Cardiac muscle cell (in vitro differentiated cells and primary cell): ENCODE results near the gene TTN. TPM values are rescaled to one million over a fixed set of nuclear protein-coding genes. Genes with fewer than 3 reads are reported as not detected.

Experiments
- DNase-seq, 2 donors: peaks; one replicate each; pipeline versions ENCODE4 v3.0.0 to v3.0.0-alpha.2; 2010 to 2017; ENCODE audit warnings: low read depth in 1 of 2, low spot score in 1 of 2
- H3K27ac ChIP-seq: fragments of 200-600 bp; sonication (generic); 2 replicates; pipeline ENCODE4 v1.5.1; 2016
- H3K27me3 ChIP-seq: fragments of 200-600 bp; sonication (generic); 2 replicates; pipeline ENCODE4 v1.6.0; 2016; ENCODE audit warnings: control low read depth
- H3K36me3 ChIP-seq: fragments of 200-600 bp; sonication (generic); 2 replicates; pipeline ENCODE4 v1.5.1; 2016; ENCODE audit warnings: control low read depth
- H3K4me1 ChIP-seq: fragments of 200-600 bp; sonication (generic); 2 replicates; pipeline ENCODE4 v1.8.1; 2017; ENCODE audit warnings: low read depth, mild to moderate bottlenecking, mixed run types
- H3K4me3 ChIP-seq: fragments of 200-600 bp; sonication (generic); 2 replicates; pipeline ENCODE4 v1.5.1; 2016; ENCODE audit warnings: mild to moderate bottlenecking
- H3K9me3 ChIP-seq: fragments of 200-600 bp; sonication (generic); 2 replicates; pipeline ENCODE4 v1.5.1; 2017; ENCODE audit warnings: low read depth, mild to moderate bottlenecking, control low read depth
- polyA plus RNA-seq: library from polyadenylated mRNA; unstranded; fragments of >200 nt; fragmentation: Nextera tagmentation; extraction: Ambion mirVana; gene quantifications from 2 replicates; pipeline ENCODE4 v1.2.1, GENCODE V29; 2016
- total RNA-seq: library from RNA; depleted of rRNA; stranded (reverse); fragments of >200 nt; gene quantifications from 2 replicates; pipeline ENCODE4 v1.2.3, GENCODE V29; 2016
- TF ChIP-seq, protein P1 (sequence below): IDR thresholded peaks from 2 replicates; pipeline ENCODE4 v1.5.1; 2012; ENCODE audit warnings: low read depth, mild to moderate bottlenecking, low read length

TTN gene
- total and polyA plus RNA-seq, 2 experiments from 2014 or later, result 1,208 to 1,214 TPM

DNA sequence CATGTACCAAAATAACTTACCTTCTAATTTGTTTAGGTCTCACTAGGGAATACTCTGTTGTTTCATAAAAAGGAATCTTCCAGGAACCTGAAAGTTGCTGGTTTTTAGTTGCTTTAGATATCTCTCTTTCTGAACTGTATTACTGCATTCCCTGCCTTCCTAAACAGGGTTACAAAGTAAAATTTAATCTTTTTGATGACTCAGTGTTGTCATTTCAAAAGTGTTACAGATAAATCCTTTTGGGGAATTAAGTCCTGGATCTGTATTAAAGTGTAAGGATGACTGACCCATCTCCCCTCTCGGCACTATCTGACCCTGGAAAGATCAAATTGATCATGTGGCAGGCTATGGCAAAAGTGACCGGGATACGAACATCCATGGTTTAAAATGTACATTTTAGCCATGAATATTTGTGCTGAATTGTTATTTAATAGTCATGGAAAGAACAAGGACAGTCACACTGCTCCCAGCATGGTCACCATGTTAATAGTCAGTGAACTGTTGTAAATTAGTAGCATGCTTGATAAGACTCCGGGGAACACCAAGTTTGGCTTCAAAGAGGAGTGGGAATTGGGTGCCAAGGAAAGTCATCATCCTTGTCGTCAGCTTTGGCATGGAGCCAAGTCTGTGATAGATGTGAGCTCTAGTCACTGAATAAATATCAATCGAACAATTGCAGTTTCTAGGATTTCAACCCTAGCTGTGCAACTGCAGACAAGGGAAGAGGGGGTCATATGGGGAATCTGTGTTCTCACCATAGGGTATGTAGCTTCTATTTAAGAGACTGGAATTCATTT, 322.8 kb downstream of the TTN start:
- Histone ChIP-seq H3K27ac (no peak overlapping the region), H3K36me3 (no peaks in the 10 kb centered on the region), H3K4me1 (peaks cover 6% of the 10 kb centered on the region), H3K9me3 (no peaks in the 10 kb centered on the region), H3K4me3 (no peak overlapping the region), H3K27me3 (no peaks in the 10 kb centered on the region)
- DNase-seq, result peak in 1 of 2 donors; percentile 27
- TF ChIP-seq, protein P1, sequence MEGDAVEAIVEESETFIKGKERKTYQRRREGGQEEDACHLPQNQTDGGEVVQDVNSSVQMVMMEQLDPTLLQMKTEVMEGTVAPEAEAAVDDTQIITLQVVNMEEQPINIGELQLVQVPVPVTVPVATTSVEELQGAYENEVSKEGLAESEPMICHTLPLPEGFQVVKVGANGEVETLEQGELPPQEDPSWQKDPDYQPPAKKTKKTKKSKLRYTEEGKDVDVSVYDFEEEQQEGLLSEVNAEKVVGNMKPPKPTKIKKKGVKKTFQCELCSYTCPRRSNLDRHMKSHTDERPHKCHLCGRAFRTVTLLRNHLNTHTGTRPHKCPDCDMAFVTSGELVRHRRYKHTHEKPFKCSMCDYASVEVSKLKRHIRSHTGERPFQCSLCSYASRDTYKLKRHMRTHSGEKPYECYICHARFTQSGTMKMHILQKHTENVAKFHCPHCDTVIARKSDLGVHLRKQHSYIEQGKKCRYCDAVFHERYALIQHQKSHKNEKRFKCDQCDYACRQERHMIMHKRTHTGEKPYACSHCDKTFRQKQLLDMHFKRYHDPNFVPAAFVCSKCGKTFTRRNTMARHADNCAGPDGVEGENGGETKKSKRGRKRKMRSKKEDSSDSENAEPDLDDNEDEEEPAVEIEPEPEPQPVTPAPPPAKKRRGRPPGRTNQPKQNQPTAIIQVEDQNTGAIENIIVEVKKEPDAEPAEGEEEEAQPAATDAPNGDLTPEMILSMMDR, result no peak

DNA sequence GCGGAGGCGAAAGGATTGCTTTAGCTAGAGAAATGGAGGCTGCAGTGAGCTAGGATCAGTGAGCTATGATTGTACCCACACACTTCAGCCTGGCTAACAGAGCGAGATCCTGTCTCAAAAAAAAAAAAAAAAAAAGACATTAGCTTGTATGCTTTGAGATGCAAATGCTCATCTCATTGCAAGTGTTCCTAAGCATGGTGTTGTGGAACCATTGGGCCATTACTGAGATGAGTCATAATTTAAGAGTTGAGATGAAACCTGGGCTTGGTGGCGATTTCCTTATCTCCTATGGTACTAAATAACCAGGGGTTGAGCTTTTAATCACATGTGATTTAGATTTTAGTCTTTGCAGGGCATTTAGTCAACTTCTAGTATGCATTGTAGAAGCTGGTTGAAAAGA, 324.8 kb downstream of the TTN start:
- H3K27ac ChIP-seq, result no peak overlapping the region
- no peaks in the 10 kb centered on the region for H3K36me3 ChIP-seq
- TF ChIP-seq, protein P1, result no peak
- H3K4me1 ChIP-seq, result peaks cover 10% of the 10 kb centered on the region
- no peak overlapping the region for H3K4me3 ChIP-seq
- no peaks in the 10 kb centered on the region for H3K9me3 ChIP-seq
- no peaks in the 10 kb centered on the region for H3K27me3 ChIP-seq
- DNase-seq, result no peak

DNA sequence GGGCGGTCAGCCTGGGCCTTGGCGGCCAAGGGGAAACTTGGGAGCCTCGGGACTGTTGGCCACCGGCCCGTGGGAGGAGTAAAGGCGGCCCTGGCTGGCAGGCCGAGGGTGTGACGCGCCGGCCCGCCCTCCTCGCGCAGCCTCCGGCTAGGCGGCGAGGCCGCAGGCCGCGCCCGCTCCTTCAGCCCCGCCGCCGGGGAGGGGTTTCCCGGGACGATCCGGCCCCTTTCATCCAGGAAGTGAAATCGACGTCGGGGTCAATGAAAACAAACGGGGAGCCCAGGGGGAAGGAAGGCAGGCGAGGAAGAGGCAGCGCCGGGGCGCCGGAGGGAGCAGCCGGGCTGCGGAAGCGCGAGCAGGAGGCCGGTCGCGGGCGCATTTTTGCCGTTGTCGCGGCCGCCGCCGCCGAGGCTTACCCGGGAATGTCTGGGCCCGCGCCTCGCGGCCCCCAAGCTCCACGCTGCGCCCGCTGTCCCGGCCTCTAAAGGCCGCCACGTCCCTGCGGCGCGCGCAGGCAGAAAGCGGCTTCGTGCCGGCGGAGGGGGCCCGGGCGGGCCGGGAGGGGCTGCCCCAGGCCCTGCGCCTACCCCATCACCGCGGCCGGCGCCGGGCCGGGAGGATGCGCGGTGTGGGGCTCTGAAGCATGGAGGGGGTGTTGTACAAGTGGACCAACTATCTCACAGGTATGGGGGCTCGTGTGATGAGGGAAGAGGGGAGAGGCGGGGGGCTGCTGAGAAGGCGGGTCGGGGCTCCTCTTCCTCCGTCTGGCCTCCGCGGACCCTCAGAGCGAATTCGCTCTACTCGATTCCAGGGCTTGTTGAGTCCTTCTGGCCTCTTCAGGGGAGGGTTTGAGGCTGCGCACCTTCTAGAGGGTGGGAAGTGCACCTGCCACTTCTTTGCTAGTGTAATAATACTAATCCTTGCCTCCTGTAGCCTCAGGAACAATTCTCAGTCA, 326.7 kb downstream of the TTN start, which contains the start of gene PLEKHA3:
PLEKHA3 (plus strand) TSS at position 231 of the 955 bp plus-strand sequence; CDS start at position 644, 413 bp downstream.
- Histone ChIP-seq H3K27me3 (no peaks in the 10 kb centered on the region), H3K4me1 (peaks cover 13% of the 10 kb centered on the region), H3K27ac (peak within 1 kb of the TSS; percentile 81), H3K9me3 (no peaks in the 10 kb centered on the region), H3K4me3 (peak within 1 kb of the TSS; percentile 84), H3K36me3 (no peaks in the 10 kb centered on the region)
- DNase-seq, result peak; percentile 97 to 99
- TF ChIP-seq, protein P1, result no peak

DNA sequence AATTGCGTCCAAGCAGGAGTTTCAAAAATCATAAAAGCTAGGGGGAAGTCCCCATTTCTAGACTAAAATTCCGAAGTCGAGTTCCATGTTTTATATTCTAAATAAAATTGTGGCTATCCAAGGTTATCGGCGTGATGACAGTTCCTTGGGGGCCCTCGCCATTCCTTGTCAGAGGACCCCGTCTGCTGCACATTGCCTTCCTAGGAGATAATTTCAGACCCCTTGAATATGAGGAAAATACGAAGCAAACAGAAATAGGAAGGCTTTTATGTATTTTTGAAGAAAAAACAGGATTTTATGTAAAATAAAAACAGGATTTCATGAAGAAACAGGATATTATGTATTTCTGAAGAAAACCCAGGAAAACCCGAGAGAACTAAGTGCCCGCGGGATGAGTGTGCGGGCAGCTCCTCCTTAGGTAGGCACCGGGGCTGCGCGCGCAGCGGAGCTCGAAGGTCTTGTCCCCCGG, 327.4 kb downstream of the TTN start:
- DNase-seq, result no peak
- TF ChIP-seq, protein P1, result no peak
- H3K27ac ChIP-seq, result peak overlapping the region; percentile 81
- H3K36me3 ChIP-seq, result no peaks in the 10 kb centered on the region
- H3K9me3 ChIP-seq, result no peaks in the 10 kb centered on the region
- H3K4me3 ChIP-seq, result peak overlapping the region; percentile 84
- H3K27me3 ChIP-seq, result no peaks in the 10 kb centered on the region
- peaks cover 13% of the 10 kb centered on the region for H3K4me1 ChIP-seq

DNA sequence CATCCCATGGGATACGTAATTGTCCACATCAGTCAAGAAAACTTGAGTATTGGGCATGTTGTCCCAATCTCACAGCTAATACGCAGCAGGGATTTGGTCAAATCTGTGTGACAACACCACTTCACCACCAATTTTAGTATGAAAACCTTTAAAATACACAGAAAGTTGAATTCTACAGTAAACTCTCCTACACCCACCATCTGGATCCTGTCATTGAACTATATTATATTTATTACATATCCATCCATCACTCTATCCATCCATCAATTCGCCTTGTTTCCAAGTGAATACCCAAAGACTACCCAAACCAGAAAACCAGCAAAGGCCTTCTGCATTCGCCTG, 328.0 kb downstream of the TTN start:
- Histone ChIP-seq H3K4me1 (peaks cover 13% of the 10 kb centered on the region), H3K9me3 (no peaks in the 10 kb centered on the region), H3K27ac (no peak overlapping the region), H3K27me3 (no peaks in the 10 kb centered on the region), H3K4me3 (no peak overlapping the region), H3K36me3 (no peaks in the 10 kb centered on the region)
- DNase-seq, result no peak
- TF ChIP-seq, protein P1, result no peak
